Effector CD4-positive, alpha-beta T cell (primary cell): ENCODE measurements around the gene RPL41.
"Not testable (repeated sequence)": the region's sequence is repeated elsewhere in the genome, so short reads cannot be mapped to it uniquely, and the experiment has no call there.

Experiments
- DNase-seq: peaks from one replicate; pipeline ENCODE4 v3.0.0-alpha.2; 2020

Gene RPL41

GRCh38 chr12:56155256-56155845, 38.9 kb downstream of the RPL41 start:
- no peak for DNase-seq

GRCh38 chr12:56156464-56157200, 40.2 kb downstream of the RPL41 start:
- not testable (repeated sequence) for DNase-seq

GRCh38 chr12:56157201-56158028, 41.0 kb downstream of the RPL41 start:
- peak; percentile 41 for DNase-seq

- peak; percentile 93 for DNase-seq
Observed at GRCh38 chr12:56158029-56158925, 41.8 kb downstream of the RPL41 start, which contains the start of gene MYL6. Gene MYL6, plus strand, starts transcription at chr12:56158359. Its CDS starts 43 bp downstream, at chr12:56158402.

- no peak for DNase-seq
Observed at GRCh38 chr12:56158926-56159461, 42.6 kb downstream of the RPL41 start.

- DNase-seq: no peak
Observed at GRCh38 chr12:56159482-56160192, 43.2 kb downstream of the RPL41 start.

- DNase-seq: peak; percentile 59
Observed at GRCh38 chr12:56160193-56160763, 43.8 kb downstream of the RPL41 start.

GRCh38 chr12:56160894-56161689, 44.7 kb downstream of the RPL41 start:
- no peak for DNase-seq

GRCh38 chr12:56161690-56162351, 45.4 kb downstream of the RPL41 start:
- no peak for DNase-seq

GRCh38 chr12:56162468-56163290, 46.2 kb downstream of the RPL41 start:
- DNase-seq: no peak

GRCh38 chr12:56163533-56164344, 47.3 kb downstream of the RPL41 start:
- DNase-seq: no peak

GRCh38 chr12:56164345-56164729, 47.9 kb downstream of the RPL41 start:
- DNase-seq: no peak

- DNase-seq: no peak
Observed at GRCh38 chr12:56165369-56165768, 48.9 kb downstream of the RPL41 start.
